Tibial artery (tissue), 4 donors: ENCODE results near the gene MIOS.
A peak's percentile ranks its signal among the peaks of the same experiment; 100 is the strongest.

Experiments used
- DNase-seq, 2 donors: peaks; one replicate each; pipeline ENCODE4 v3.0.0-alpha.2; 2019
- H3K27ac ChIP-seq, 2 donors: fragments of 200-600 bp; sonication (generic) in 1 of 2; 1 replicate in 1 of 2; 2 replicates in 1 of 2; pipeline ENCODE4 v1.5.1; 2018 to 2019; ENCODE audit warnings: mild to moderate bottlenecking in 1 of 2
- H3K27me3 ChIP-seq, 2 donors: fragments of 200-600 bp; sonication (generic) in 1 of 2; one replicate each; pipeline versions ENCODE4 v1.5.1 to v1.6.0; 2016 to 2019
- H3K36me3 ChIP-seq, 3 donors: fragments of 200-600 bp; sonication (generic) in 2 of 3; one replicate each; pipeline ENCODE4 v1.5.1; 2016 to 2019; ENCODE audit warnings: mild to moderate bottlenecking in 2 of 3
- H3K4me1 ChIP-seq, 4 donors: fragments of 200-600 bp; sonication (generic) in 2 of 4; 1 replicate in 3 of 4; 2 replicates in 1 of 4; pipeline ENCODE4 v1.5.1; 2016 to 2019
- H3K4me3 ChIP-seq, 2 donors: fragments of 200-600 bp; sonication (generic) in 1 of 2; 1 replicate in 1 of 2; 2 replicates in 1 of 2; pipeline ENCODE4 v1.5.1; 2018 to 2019; ENCODE audit warnings: mild to moderate bottlenecking in 2 of 2
- H3K9me3 ChIP-seq, 3 donors: fragments of 200-600 bp; sonication (generic) in 1 of 3; one replicate each; pipeline ENCODE4 v1.5.1; 2016 to 2019
- intact Hi-C: fragments of 100-400 bp; cut with DNase I; formaldehyde crosslinking; loops from one replicate; pipeline ENCODE4 v1.15.0; 2023; ENCODE audit warnings: low total_unique reads
- TF ChIP-seq, protein P1 (sequence below), 2 experiments: fragments of 200-600 bp in 1 of 2; fragments of 450-650 bp in 1 of 2; IDR thresholded peaks; one replicate each; pipeline ENCODE4 v1.5.1; 2017 to 2019; ENCODE audit warnings: antibody characterized with exemption in 2 of 2, mild to moderate bottlenecking in 1 of 2, moderate library complexity in 1 of 2

Gene MIOS

DNA sequence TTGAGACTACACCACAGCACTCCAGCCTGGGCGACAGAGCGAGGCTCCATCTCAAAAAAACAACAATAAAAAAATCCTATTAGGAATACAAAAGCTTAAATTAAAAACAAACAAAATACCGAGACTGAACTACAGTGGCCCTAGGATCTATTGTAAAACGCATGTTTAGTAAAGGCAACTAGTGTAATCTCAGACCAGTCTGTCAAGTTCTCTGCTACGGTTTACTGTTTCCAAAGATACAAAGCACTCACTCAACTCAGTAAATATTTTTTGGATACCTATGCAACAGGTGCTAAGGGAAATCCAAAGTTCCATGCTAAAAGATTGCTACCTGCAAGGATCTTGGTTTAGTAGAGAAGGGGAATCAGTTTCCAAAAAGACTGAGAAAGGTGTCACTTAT is 3.4 kb upstream of the MIOS start:
- peaks cover 0 to 11% (median 8%) of the 10 kb centered on the region in 4 donors for H3K4me1 ChIP-seq
- TF ChIP-seq, protein P1, sequence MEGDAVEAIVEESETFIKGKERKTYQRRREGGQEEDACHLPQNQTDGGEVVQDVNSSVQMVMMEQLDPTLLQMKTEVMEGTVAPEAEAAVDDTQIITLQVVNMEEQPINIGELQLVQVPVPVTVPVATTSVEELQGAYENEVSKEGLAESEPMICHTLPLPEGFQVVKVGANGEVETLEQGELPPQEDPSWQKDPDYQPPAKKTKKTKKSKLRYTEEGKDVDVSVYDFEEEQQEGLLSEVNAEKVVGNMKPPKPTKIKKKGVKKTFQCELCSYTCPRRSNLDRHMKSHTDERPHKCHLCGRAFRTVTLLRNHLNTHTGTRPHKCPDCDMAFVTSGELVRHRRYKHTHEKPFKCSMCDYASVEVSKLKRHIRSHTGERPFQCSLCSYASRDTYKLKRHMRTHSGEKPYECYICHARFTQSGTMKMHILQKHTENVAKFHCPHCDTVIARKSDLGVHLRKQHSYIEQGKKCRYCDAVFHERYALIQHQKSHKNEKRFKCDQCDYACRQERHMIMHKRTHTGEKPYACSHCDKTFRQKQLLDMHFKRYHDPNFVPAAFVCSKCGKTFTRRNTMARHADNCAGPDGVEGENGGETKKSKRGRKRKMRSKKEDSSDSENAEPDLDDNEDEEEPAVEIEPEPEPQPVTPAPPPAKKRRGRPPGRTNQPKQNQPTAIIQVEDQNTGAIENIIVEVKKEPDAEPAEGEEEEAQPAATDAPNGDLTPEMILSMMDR (IDR thresholded peaks at IDR 0.05): no peak
- H3K9me3 ChIP-seq: no peaks in the 10 kb centered on the region
- no peak overlapping the region for H3K27ac ChIP-seq
- no peaks in the 10 kb centered on the region for H3K27me3 ChIP-seq
- H3K4me3 ChIP-seq: no peak overlapping the region
- intact Hi-C loops: no loop called here
- no peaks in the 10 kb centered on the region for H3K36me3 ChIP-seq
- no peak for DNase-seq

DNA sequence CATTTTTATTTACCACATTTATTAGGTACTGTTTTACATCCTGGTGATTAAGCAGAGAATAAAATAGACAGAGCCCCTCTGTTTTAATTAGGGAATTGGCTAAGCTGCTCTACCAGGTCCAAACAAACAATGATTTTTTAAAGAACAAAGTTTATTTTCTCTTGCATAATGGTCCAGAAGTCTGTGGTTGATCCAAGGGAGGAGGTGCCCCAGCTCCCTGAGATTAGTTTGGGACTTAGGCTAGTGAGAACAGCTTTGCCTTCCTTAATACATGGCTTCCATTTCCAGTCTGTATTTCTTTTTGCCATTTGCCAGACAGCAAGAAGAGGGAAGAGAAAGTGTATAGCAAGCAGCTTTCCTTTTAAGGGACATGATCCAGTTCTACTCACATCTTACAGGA is 2.9 kb upstream of the MIOS start:
- no peak for DNase-seq
- no peak overlapping the region for H3K27ac ChIP-seq
- TF ChIP-seq, protein P1 (IDR thresholded peaks at IDR 0.05): no peak
- H3K4me1 ChIP-seq: peaks cover 0 to 17% (median 13%) of the 10 kb centered on the region in 4 donors
- H3K36me3 ChIP-seq: no peaks in the 10 kb centered on the region
- intact Hi-C loops: no loop called here
- H3K4me3 ChIP-seq: no peak overlapping the region
- H3K27me3 ChIP-seq: no peaks in the 10 kb centered on the region
- H3K9me3 ChIP-seq: no peaks in the 10 kb centered on the region

DNA sequence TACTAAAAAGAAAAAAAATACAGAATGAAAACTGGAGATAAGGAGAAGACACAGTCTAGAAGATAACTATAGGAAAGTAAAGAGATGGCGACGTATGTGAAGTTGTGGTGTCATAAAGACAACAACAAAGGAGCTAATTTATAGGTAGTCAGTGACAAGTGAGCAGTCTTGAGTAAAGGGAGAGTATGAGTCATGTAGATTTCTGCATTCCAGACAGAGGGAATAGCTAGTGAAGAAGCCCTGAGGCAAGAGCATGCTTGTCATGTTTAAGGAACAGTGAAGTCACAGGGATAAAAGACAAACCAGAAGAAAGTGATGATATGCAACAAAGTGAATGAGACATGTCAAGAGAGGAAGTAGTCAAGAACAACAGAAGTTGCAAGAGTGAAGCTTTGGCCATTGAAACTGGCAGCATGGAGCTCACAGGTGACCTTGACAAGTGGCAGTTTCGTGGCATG is 2.3 kb upstream of the MIOS start:
- H3K27me3 ChIP-seq: no peaks in the 10 kb centered on the region
- TF ChIP-seq, protein P1 (IDR thresholded peaks at IDR 0.05): no peak
- intact Hi-C loops: no loop called here

DNA sequence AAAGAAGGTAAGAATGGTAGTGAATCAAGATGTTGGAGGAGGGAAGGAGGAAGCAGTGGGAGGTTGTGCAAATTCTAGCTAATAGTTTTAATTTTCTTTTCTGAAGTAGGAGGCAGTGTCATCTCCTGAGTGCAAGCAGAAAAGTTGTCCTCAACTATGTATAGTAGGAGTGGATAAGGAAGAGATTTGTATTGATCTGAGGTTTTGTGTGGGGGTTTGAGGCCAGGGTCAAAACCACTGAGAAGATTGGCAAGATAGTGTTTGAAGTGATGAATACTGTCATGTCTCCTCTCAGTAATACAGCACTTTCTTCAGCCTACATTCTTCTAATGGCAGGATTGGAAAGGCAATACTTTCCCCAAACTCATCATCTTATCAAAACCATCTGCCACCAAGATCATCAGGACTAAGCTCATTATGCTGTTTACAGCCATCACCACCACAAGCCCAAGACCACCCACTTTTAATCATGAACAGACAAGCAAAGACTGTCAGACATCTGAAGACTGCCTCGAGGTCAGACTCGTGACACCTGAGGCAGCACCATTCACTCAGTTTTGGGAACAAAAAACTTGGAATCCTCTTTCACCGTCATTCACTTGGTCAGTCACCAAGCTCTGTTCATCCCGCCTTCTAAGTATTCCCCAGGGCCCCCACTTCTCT is 1.5 kb upstream of the MIOS start:
- DNase-seq: no peak
- TF ChIP-seq, protein P1 (IDR thresholded peaks at IDR 0.05): no peak
- no peaks in the 10 kb centered on the region for H3K9me3 ChIP-seq
- H3K4me1 ChIP-seq: peaks cover 0 to 26% (median 18%) of the 10 kb centered on the region in 4 donors
- H3K36me3 ChIP-seq: no peaks in the 10 kb centered on the region
- H3K27ac ChIP-seq: no peak overlapping the region
- no peaks in the 10 kb centered on the region for H3K27me3 ChIP-seq
- H3K4me3 ChIP-seq: no peak overlapping the region
- intact Hi-C loops: loop anchor here (1.0 kb wide), 1 partner anchor 383 kb away; the partner anchor contains the start of gene C1GALT1

More for the DNA sequence above, 2.3 kb upstream of the MIOS start:
- no peak for DNase-seq
- Histone ChIP-seq H3K4me1 (peaks cover 0 to 21% (median 15%) of the 10 kb centered on the region in 4 donors), H3K9me3 (no peaks in the 10 kb centered on the region), H3K27ac (no peak overlapping the region), H3K36me3 (no peaks in the 10 kb centered on the region), H3K4me3 (no peak overlapping the region)

DNA sequence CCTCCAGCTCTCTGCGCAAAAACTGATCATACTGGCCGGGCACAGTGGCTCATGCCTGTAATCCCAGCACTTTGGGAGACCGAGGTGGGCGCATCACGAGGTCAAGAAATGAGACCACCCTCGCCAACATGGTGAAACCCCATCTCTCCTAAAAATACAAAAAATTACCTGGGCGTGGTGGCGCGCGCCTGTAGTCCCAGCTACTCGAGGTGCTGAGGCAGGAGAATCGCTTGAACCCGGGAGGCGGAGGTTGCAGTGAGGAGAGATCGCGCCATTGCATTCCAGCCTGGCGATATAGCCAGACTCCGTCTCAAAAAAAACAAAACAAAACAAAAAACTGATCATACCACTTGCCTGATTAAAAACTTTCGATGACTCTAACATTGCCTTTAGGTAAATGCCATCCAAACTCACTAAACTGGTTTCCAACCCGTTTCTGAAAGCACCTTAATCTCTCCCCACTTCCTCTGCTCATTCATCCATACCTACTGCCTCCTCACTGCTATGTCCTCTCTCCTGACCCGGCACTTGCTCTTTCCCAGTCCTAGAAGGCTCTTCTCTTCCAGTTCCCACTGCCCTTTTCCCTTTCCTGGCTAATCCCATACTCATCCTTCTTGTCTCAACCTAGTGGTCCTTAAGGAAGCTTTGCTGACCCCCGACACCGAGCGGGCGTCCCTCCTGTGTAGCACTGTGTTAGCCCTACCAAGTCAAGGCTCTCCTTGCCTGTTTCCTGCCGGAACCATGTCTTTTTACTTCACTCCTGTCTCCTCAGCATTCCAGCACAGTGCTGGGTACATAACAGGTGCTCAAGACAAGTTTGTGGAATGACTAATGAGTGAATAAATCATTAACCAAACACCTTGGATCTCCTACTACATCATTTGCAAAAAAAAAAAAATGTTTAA is 686 bp upstream of the MIOS start:
- H3K9me3 ChIP-seq: no peaks in the 10 kb centered on the region
- peak overlapping the region; percentile 74 to 84 for H3K4me3 ChIP-seq
- TF ChIP-seq, protein P1 (IDR thresholded peaks at IDR 0.05): no peak
- H3K36me3 ChIP-seq: no peaks in the 10 kb centered on the region
- DNase-seq: no peak
- intact Hi-C loops: loop anchor here (1.0 kb wide), 1 partner anchor 384 kb away; the partner anchor contains the start of gene C1GALT1
- peaks cover 0 to 26% (median 18%) of the 10 kb centered on the region in 4 donors for H3K4me1 ChIP-seq
- H3K27ac ChIP-seq: peak overlapping the region; percentile 88 to 94
- no peaks in the 10 kb centered on the region for H3K27me3 ChIP-seq
